Measurements from ENCODE around the gene MRPS24. TPM values are rescaled to one million over a fixed set of nuclear protein-coding genes. Genes with fewer than 3 reads are reported as not detected.

Gene MRPS24
- total and polyA plus RNA-seq, 2 donors (not counting 3 experiments of a cell fraction or from before 2014, with no cell fraction given): 105 to 279 TPM

DNA sequence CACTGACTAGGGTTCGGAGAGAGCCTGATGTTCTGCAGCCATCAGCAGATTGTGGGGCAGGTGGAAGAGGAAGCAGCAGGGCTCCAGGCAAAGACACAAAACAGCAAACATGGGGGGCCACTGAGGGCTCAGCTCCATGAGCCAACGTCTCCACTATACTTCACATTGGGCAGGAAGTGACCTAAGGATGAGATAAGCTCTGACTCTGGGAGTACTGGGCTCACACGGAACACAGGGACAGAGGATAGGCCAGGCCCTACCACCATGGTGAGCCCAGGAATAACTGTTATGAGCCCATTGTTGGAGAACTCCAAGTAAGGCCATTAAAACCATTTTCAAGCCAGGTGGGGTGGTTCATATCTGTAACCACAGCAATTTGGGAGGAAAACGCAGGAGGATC is 14.9 kb upstream of the MRPS24 start:
- Histone ChIP-seq H3K4me1 (ENCODE audit: control insufficient read depth, extremely low read depth, insufficient read depth, low read length) (peaks cover 17% of the 10 kb centered on the region), H3K9me3 (replicated peaks; ENCODE audit: control insufficient read depth, insufficient read depth, low read length) (no peaks in the 10 kb centered on the region), H4K20me1 (replicated peaks; ENCODE audit: control insufficient read depth, extremely low read depth, insufficient read depth, low read length) (no peaks in the 10 kb centered on the region), H3K9me1 (replicated peaks; ENCODE audit: control insufficient read depth, extremely low read depth, insufficient read depth, low read length) (no peaks in the 10 kb centered on the region), H3K27ac (ENCODE audit: insufficient read depth, low read depth, low read length) (no peak overlapping the region), H3K27me3 (ENCODE audit: control insufficient read depth in 2 of 2, insufficient read depth in 2 of 2, low read length in 2 of 2) (no peaks in the 10 kb centered on the region), H3K79me2 (ENCODE audit: control insufficient read depth, insufficient read depth, low read length) (peaks cover 6% of the 10 kb centered on the region), H3K9ac (replicated peaks; ENCODE audit: extremely low read depth, insufficient read depth, low read length) (no peak overlapping the region), H3K4me2 (ENCODE audit: insufficient read depth, low read length) (no peak overlapping the region), H3K36me3 (ENCODE audit: control insufficient read depth in 2 of 2, extremely low read depth in 1 of 2, insufficient read depth in 2 of 2, low read length in 2 of 2) (peaks cover 0 to 2% of the 10 kb centered on the region in 2 experiments), H3K4me3 (replicated peaks in 1 of 3; ENCODE audit: insufficient read depth in 1 of 3, low read depth in 1 of 3, low read length in 3 of 3) (no peak overlapping the region), H2AFZ (ENCODE audit: low read depth, low read length) (no peak overlapping the region)
- CTCF ChIA-PET: interaction anchor here (0.9 to 1.3 kb wide), 3 partner anchors 8 to 15 kb away, joined by 3 to 4 read pairs (median 4); partner anchors contain the start of gene MRPS24
- POLR2A ChIA-PET: no interaction called here
- FAIRE-seq (no peak), DNase-seq (ENCODE audit: low read depth, low spot score) (no peak)
- TF ChIP-seq MYC (IDR thresholded peaks at IDR 0.05; ENCODE audit: low read depth, low read length): no peak
- no peak for TF ChIP-seq JUN (IDR thresholded peaks at IDR 0.05; ENCODE audit: borderline replicate concordance, insufficient read depth, insufficient read length, low read depth)
- TF ChIP-seq POLR2A (IDR thresholded peaks at IDR 0.05; ENCODE audit: low read depth, low read length): no peak
- no peak for TF ChIP-seq FOS (IDR thresholded peaks at IDR 0.05; ENCODE audit: borderline replicate concordance, insufficient read depth, low read length)
- TF ChIP-seq EZH2 (IDR thresholded peaks at IDR 0.05; ENCODE audit: borderline replicate concordance, low read depth, low read length, severe bottlenecking): no peak
- TF ChIP-seq, protein P1, sequence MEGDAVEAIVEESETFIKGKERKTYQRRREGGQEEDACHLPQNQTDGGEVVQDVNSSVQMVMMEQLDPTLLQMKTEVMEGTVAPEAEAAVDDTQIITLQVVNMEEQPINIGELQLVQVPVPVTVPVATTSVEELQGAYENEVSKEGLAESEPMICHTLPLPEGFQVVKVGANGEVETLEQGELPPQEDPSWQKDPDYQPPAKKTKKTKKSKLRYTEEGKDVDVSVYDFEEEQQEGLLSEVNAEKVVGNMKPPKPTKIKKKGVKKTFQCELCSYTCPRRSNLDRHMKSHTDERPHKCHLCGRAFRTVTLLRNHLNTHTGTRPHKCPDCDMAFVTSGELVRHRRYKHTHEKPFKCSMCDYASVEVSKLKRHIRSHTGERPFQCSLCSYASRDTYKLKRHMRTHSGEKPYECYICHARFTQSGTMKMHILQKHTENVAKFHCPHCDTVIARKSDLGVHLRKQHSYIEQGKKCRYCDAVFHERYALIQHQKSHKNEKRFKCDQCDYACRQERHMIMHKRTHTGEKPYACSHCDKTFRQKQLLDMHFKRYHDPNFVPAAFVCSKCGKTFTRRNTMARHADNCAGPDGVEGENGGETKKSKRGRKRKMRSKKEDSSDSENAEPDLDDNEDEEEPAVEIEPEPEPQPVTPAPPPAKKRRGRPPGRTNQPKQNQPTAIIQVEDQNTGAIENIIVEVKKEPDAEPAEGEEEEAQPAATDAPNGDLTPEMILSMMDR (IDR thresholded peaks at IDR 0.05; ENCODE audit: extremely low read depth in 1 of 2, insufficient read depth in 1 of 2, low read depth in 1 of 2, low read length in 2 of 2): no peak
- TF ChIP-seq POLR2AphosphoS5 (IDR thresholded peaks at IDR 0.05; ENCODE audit: insufficient read depth, low read depth, low read length): no peak
- TF ChIP-seq, protein P2, sequence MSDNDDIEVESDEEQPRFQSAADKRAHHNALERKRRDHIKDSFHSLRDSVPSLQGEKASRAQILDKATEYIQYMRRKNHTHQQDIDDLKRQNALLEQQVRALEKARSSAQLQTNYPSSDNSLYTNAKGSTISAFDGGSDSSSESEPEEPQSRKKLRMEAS (IDR thresholded peaks at IDR 0.05; ENCODE audit: insufficient read depth, insufficient read length): no peak
- TF ChIP-seq GATA2 (IDR thresholded peaks at IDR 0.05; ENCODE audit: insufficient read depth, insufficient read length, low read depth, low read length): no peak
- dilution Hi-C loops (cut with MboI; ENCODE audit: extremely low pct_ligation_motif_present, low sequenced_read_pairs): no loop called here
- intact Hi-C loops (cut with micrococcal nuclease): no loop called here
- no TSS peak for BruUV-seq (replicated peaks)
